K562 (cell line): ENCODE results near the gene VPS41. TPM values are rescaled to one million over a fixed set of nuclear protein-coding genes. Genes with fewer than 3 reads are reported as not detected.

Source experiments
- ATAC-seq: fragments of 200-7000 bp; cut with Tn5 transposase; 3 replicates; pipeline ENCODE4 v1.9.1; 2020; ENCODE audit warnings: moderate library complexity
- BruUV-seq: library from RNA; stranded (reverse); fragments of 400-500 nt; replicated peaks from 2 replicates; lab custom pipeline; 2021; lab: Mats Ljungman, UMichigan
- CTCF ChIA-PET: fragments of 300-600 bp; formaldehyde crosslinking; extraction: SDS; loops from one replicate; lab custom pipeline; 2021; ENCODE audit warnings: low intra/inter-chr PET ratio; lab: Yijun Ruan, JAX
- POLR2A ChIA-PET: fragments of 300-600, 350-650 bp; sonication (Branson Sonifier 250); formaldehyde crosslinking; extraction: SDS; loops from one replicate; lab custom pipeline; 2021; ENCODE audit warnings: antibody characterized with exemption, inconsistent platforms; lab: Yijun Ruan, JAX
- DNase-seq, 4 experiments: peaks; one replicate each; pipeline versions ENCODE4 v3.0.0 to v3.0.0-alpha.2; 2011 to 2018; ENCODE audit warnings: low spot score in 3 of 4, mixed read lengths in 3 of 4; ENCODE audit errors: extremely low read depth in 1 of 4
- FAIRE-seq: peaks from 2 replicates; lab custom pipeline; 2011; peaks lifted over from hg19 to GRCh38; lab: Jason Lieb, UNC
- H2AFZ ChIP-seq: 2 replicates; pipeline ENCODE4 v1.6.0; 2011; ENCODE audit warnings: low read depth, low read length, control low read depth, inconsistent platforms
- H3K27ac ChIP-seq: fragments of 200-600 bp; 3 replicates; pipeline ENCODE4 v1.8.0; 2011; ENCODE audit warnings: low read depth, mild to moderate bottlenecking, control low read depth, inconsistent platforms, low read length, moderate library complexity, mixed read lengths; ENCODE audit errors: extremely low read depth
- H3K27me3 ChIP-seq, 2 experiments: fragments of 300-600 bp in 1 of 2; 2 replicates in 1 of 2; 3 replicates in 1 of 2; pipeline versions ENCODE4 v1.6.0 to v1.8.0; 2011; ENCODE audit warnings: inconsistent platforms in 2 of 2, low read length in 2 of 2, mild to moderate bottlenecking in 1 of 2, mixed read lengths in 1 of 2, moderate library complexity in 1 of 2; ENCODE audit not compliant: control insufficient read depth in 2 of 2, insufficient read depth in 2 of 2
- H3K36me3 ChIP-seq: fragments of 300-600 bp; 3 replicates; pipeline ENCODE4 v1.8.0; 2011; ENCODE audit warnings: mild to moderate bottlenecking, low read length, inconsistent platforms; ENCODE audit not compliant: control insufficient read depth, insufficient read depth
- H3K4me1 ChIP-seq, 2 experiments: fragments of 200-600 bp in 1 of 2; replicated peaks in 1 of 2; 2 replicates in 1 of 2; 3 replicates in 1 of 2; pipeline versions ENCODE4 v1.5.1 to v1.8.0; 2011; ENCODE audit warnings: inconsistent platforms in 2 of 2, low read length in 2 of 2, mild to moderate bottlenecking in 1 of 2, mixed read lengths in 1 of 2, moderate library complexity in 1 of 2; ENCODE audit not compliant: control insufficient read depth in 2 of 2, insufficient read depth in 2 of 2
- H3K4me2 ChIP-seq: 2 replicates; pipeline ENCODE4 v1.6.1; 2011; ENCODE audit warnings: low read length, control low read depth, inconsistent platforms, mixed read lengths; ENCODE audit not compliant: insufficient read depth
- H3K4me3 ChIP-seq: fragments of 200-600 bp; sonication (generic), shearing (Covaris generic); 2 replicates; pipeline ENCODE4 v1.5.1; 2016; ENCODE audit warnings: control low read depth, inconsistent platforms
- H3K79me2 ChIP-seq: fragments of 200-600 bp; 3 replicates; pipeline ENCODE4 v1.8.0; 2011; ENCODE audit warnings: low read length, inconsistent platforms; ENCODE audit not compliant: control insufficient read depth, insufficient read depth
- H3K9ac ChIP-seq, 2 experiments: 2 replicates each; pipeline versions ENCODE4 v1.6.0 to v1.6.1; 2011; ENCODE audit warnings: low read depth in 2 of 2, low read length in 2 of 2, control low read depth in 1 of 2, inconsistent platforms in 1 of 2, mild to moderate bottlenecking in 1 of 2, mixed read lengths in 1 of 2; ENCODE audit not compliant: insufficient read depth in 1 of 2
- H3K9me1 ChIP-seq: one replicate; pipeline ENCODE4 v1.6.0; 2011; ENCODE audit warnings: inconsistent platforms, mild to moderate bottlenecking, low read length, moderate library complexity; ENCODE audit not compliant: control insufficient read depth, insufficient read depth
- H3K9me3 ChIP-seq: replicated peaks from 2 replicates; pipeline ENCODE4 v1.5.1; 2011; ENCODE audit warnings: low read depth, low read length, inconsistent platforms; ENCODE audit not compliant: control insufficient read depth, insufficient read depth
- H4K20me1 ChIP-seq: replicated peaks from 2 replicates; pipeline ENCODE4 v1.6.1; 2011; ENCODE audit warnings: low read length, inconsistent platforms, mixed read lengths; ENCODE audit not compliant: control insufficient read depth, insufficient read depth
- CBFA2T3 ChIP-seq: fragments of 450-650 bp; IDR thresholded peaks from 2 replicates; pipeline ENCODE4 v1.6.1; 2017
- MCM3 ChIP-seq: fragments of 450-650 bp; IDR thresholded peaks from 2 replicates; pipeline ENCODE4 v1.6.1; 2016
- RFX1 ChIP-seq: fragments of 450-650 bp; IDR thresholded peaks from 2 replicates; pipeline ENCODE4 v1.6.1; 2016; ENCODE audit warnings: mild to moderate bottlenecking, moderate library complexity
- WGBS: fragments of 100-300 bp; shearing (Covaris generic); methylation state at CpG from one replicate; pipeline ENCODE4 v1.1.6; 2016; ENCODE audit warnings: low coverage, mixed read lengths; ENCODE audit not compliant: insufficient coverage; ENCODE audit errors: missing lambda C conversion rate; 5-methylcytosine and 5-hydroxymethylcytosine counted together
- in situ Hi-C: fragments of 300-500 bp; cut with MboI; formaldehyde crosslinking; loops from 4 replicates; pipeline ENCODE4 v1.15.0; 2018; ENCODE audit warnings: inconsistent platforms, mixed read lengths
- intact Hi-C: fragments of 100-400 bp; cut with micrococcal nuclease; formaldehyde crosslinking; loops from 2 replicates; pipeline ENCODE4 v1.14.2; 2022
- polyA plus RNA-seq, 8 experiments: library from polyadenylated mRNA; depleted of rRNA in 4 of 8; stranded (reverse) in 5 of 8; unstranded in 3 of 8; fragments of >200 nt; fragmentation: Nextera tagmentation in 2 of 8; fragmentation: Illumina TruSeq in 1 of 8; extraction: Ambion mirVana in 2 of 8; extraction: Trizol in 1 of 8; gene quantifications; 2 replicates each; pipeline versions ENCODE4 v1.2.1 to v1.2.3, GENCODE V29; 2011 to 2014; ENCODE audit warnings: inconsistent platforms in 1 of 8, missing spikeins in 1 of 8
- total RNA-seq, 7 experiments: library from RNA; depleted of rRNA in 6 of 7; stranded (reverse); fragments of >200 nt in 6 of 7; fragmentation: Illumina TruSeq in 2 of 7; extraction: Trizol in 2 of 7; gene quantifications; 2 replicates each; pipeline versions ENCODE4 v1.2.1 to v1.2.3, GENCODE V29; 2011 to 2021; ENCODE audit warnings: low replicate concordance in 1 of 7
- TF ChIP-seq, protein P1 (sequence below): fragments of 200-800 bp; sonication (Bioruptor generic); IDR thresholded peaks from 2 replicates; pipeline ENCODE4 v1.6.1; 2016; ENCODE audit warnings: missing genetic modification characterization, missing compliant biosample characterization

The VPS41 gene
- total and polyA plus RNA-seq, 9 of the 15 experiments (the other 6 are each of a cell fraction or from before 2014, with no cell fraction given): 17.7 to 46.8 (median 32.1) TPM

DNA sequence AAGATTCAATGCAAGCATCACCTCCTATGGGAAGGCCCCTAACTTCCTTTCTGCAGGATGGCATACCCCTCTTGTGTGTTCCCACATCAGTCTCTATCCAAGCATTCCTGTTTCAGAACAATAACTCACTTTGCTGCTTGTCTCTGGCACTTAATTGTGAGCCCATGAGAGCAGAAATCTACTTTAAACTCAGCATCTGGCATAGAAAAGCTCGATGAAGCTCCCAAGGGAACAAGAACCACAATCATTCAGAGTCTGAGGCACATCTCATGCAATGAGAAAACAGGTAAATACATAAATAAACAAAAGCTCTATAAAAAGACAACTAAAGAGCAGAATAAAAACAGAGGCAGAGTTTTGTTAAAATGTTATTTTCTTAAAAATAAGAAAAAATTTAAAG, 66.2 kb downstream of the VPS41 start:
- Histone ChIP-seq H3K9ac (no peak overlapping the region), H3K27me3 (no peaks in the 10 kb centered on the region), H3K36me3 (no peaks in the 10 kb centered on the region), H3K79me2 (no peaks in the 10 kb centered on the region), H3K4me1 (peaks cover 0 to 10% of the 10 kb centered on the region in 2 experiments; a peak in 2 of 5 replicates), H3K27ac (no peak overlapping the region), H4K20me1 (peaks cover 3% of the 10 kb centered on the region; the same call in 1 of the 2 replicates), H3K4me3 (no peak overlapping the region), H3K9me3 (no peaks in the 10 kb centered on the region), H2AFZ (no peak overlapping the region), H3K4me2 (no peak overlapping the region), H3K9me1 (no peaks in the 10 kb centered on the region)
- intact Hi-C loops: no loop called here
- POLR2A ChIA-PET: interaction anchor here (0.7 to 2.5 kb wide), 2 partner anchors 13 to 172 kb away, joined by 3 to 10 read pairs; no protein-coding TSS in a partner anchor
- FAIRE-seq: no peak
- no TSS peak for BruUV-seq
- WGBS: 6% methylated on average over 1 of the region's 1 CpG
- no peak for TF ChIP-seq CBFA2T3
- no peak for ATAC-seq
- in situ Hi-C loops: no loop called here
- DNase-seq: no peak
- CTCF ChIA-PET: no interaction called here

DNA sequence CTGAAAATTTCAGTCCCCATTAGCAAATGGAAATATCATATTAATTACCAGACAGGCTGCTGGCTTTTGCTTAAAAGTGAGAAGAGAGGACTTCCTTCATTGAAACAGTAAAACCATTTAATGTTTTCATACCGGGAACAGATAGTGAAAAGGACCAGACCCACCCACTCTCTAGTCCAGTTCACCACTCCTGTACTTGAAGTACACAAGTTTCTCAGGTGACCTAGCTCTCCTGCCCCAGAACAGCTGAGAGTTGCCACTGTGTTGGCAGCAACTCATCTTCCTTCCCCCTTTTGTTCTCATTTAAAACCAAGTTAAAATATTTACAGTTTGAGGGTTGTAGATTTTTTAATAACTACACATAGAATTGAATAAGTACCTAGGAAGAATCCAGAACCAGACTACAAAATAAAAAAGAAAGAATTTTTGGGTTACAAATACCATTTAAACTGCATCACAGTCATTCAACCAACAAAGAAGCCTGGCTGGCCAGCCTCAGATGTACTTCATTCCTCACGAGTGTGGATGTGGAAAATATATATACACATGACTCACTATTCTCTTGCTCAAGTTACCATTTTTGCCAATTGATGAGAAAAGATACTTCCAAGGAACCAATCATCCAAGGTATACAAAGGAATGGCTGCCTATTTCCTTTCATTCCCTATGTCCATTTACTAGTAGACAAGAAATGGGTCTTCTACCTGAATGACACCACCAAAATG, 68.1 kb downstream of the VPS41 start:
- WGBS: 22% methylated on average over 2 of the region's 2 CpGs
- BruUV-seq: no TSS peak
- ATAC-seq (no peak), DNase-seq (no peak), FAIRE-seq (no peak)
- Histone ChIP-seq H3K4me2 (no peak overlapping the region), H3K9me1 (no peaks in the 10 kb centered on the region), H3K36me3 (no peaks in the 10 kb centered on the region), H2AFZ (no peak overlapping the region), H4K20me1 (0 out of 2 replicates have a peak, but pooled peaks cover 3% of the 10 kb centered on the region), H3K27me3 (no peaks in the 10 kb centered on the region), H3K4me3 (no peak overlapping the region), H3K4me1 (0 out of 5 replicates have a peak, but pooled peaks cover 0 to under 1% of the 10 kb centered on the region in 2 experiments), H3K79me2 (no peaks in the 10 kb centered on the region), H3K9me3 (no peaks in the 10 kb centered on the region), H3K9ac (no peak overlapping the region), H3K27ac (no peak overlapping the region)
- TF ChIP-seq, protein P1, sequence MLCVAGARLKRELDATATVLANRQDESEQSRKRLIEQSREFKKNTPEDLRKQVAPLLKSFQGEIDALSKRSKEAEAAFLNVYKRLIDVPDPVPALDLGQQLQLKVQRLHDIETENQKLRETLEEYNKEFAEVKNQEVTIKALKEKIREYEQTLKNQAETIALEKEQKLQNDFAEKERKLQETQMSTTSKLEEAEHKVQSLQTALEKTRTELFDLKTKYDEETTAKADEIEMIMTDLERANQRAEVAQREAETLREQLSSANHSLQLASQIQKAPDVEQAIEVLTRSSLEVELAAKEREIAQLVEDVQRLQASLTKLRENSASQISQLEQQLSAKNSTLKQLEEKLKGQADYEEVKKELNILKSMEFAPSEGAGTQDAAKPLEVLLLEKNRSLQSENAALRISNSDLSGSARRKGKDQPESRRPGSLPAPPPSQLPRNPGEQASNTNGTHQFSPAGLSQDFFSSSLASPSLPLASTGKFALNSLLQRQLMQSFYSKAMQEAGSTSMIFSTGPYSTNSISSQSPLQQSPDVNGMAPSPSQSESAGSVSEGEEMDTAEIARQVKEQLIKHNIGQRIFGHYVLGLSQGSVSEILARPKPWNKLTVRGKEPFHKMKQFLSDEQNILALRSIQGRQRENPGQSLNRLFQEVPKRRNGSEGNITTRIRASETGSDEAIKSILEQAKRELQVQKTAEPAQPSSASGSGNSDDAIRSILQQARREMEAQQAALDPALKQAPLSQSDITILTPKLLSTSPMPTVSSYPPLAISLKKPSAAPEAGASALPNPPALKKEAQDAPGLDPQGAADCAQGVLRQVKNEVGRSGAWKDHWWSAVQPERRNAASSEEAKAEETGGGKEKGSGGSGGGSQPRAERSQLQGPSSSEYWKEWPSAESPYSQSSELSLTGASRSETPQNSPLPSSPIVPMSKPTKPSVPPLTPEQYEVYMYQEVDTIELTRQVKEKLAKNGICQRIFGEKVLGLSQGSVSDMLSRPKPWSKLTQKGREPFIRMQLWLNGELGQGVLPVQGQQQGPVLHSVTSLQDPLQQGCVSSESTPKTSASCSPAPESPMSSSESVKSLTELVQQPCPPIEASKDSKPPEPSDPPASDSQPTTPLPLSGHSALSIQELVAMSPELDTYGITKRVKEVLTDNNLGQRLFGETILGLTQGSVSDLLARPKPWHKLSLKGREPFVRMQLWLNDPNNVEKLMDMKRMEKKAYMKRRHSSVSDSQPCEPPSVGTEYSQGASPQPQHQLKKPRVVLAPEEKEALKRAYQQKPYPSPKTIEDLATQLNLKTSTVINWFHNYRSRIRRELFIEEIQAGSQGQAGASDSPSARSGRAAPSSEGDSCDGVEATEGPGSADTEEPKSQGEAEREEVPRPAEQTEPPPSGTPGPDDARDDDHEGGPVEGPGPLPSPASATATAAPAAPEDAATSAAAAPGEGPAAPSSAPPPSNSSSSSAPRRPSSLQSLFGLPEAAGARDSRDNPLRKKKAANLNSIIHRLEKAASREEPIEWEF (CRISPR knock-in tag): no peak
- TF ChIP-seq MCM3 (no peak), RFX1 (no peak)
- ChIA-PET POLR2A (no interaction called here), CTCF (no interaction called here)
- intact Hi-C loops (no loop called here), in situ Hi-C loops (no loop called here)
